Adrenal gland (tissue), 5 donors: ENCODE measurements around the gene AAMDC.

Source experiments
- POLR2A ChIP-seq, 2 donors: fragments of 450-650 bp; IDR thresholded peaks; one replicate each; pipeline ENCODE4 v1.6.1; 2017; ENCODE audit warnings: antibody characterized with exemption in 2 of 2, mild to moderate bottlenecking in 2 of 2, moderate library complexity in 1 of 2
- TF ChIP-seq, protein P1 (sequence below), 6 experiments: fragments of 450-650 bp in 4 of 6; fragments of 200-600 bp in 2 of 6; sonication (generic) in 1 of 6; IDR thresholded peaks; 1 replicate in 5 of 6; 2 replicates in 1 of 6; pipeline versions ENCODE4 v1.5.1 to v1.8.0; 2016 to 2021; ENCODE audit warnings: antibody characterized with exemption in 6 of 6, mild to moderate bottlenecking in 2 of 6, moderate library complexity in 1 of 6
- donor health status: DM: no; HTN: no; CAD: no.

DNA sequence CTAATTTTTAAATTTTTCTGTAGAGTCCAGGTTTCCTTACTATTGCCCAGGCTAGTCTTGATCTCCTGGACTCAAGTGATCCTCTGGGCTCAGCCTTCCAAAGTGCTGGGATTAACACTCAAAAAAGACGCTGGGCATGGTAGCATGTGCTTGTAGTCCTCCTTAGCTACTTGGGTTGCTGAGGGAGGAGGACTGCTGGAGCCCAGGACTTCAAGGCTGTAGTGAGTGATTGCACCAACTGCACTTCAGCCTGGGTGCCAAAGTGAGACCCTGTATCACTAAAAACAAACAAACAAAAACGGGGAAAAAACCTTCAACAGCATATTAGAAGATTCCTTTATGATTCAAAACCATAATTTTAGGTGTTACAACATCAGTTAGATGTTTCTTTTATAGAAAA lies 45.0 kb upstream of the AAMDC start:
- TF ChIP-seq, protein P1, sequence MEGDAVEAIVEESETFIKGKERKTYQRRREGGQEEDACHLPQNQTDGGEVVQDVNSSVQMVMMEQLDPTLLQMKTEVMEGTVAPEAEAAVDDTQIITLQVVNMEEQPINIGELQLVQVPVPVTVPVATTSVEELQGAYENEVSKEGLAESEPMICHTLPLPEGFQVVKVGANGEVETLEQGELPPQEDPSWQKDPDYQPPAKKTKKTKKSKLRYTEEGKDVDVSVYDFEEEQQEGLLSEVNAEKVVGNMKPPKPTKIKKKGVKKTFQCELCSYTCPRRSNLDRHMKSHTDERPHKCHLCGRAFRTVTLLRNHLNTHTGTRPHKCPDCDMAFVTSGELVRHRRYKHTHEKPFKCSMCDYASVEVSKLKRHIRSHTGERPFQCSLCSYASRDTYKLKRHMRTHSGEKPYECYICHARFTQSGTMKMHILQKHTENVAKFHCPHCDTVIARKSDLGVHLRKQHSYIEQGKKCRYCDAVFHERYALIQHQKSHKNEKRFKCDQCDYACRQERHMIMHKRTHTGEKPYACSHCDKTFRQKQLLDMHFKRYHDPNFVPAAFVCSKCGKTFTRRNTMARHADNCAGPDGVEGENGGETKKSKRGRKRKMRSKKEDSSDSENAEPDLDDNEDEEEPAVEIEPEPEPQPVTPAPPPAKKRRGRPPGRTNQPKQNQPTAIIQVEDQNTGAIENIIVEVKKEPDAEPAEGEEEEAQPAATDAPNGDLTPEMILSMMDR (IDR thresholded peaks at IDR 0.05), result no peak
- TF ChIP-seq POLR2A (IDR thresholded peaks at IDR 0.05), result no peak
